Adrenal gland (tissue), 5 donors: ENCODE results near the gene ZNF516.

ENCODE experiments used
- CTCF ChIP-seq, 6 experiments: fragments of 450-650 bp in 4 of 6; fragments of 200-600 bp in 2 of 6; sonication (generic) in 1 of 6; IDR thresholded peaks; 1 replicate in 5 of 6; 2 replicates in 1 of 6; pipeline versions ENCODE4 v1.5.1 to v1.8.0; 2016 to 2021; ENCODE audit warnings: antibody characterized with exemption in 6 of 6, mild to moderate bottlenecking in 2 of 6, moderate library complexity in 1 of 6
- POLR2A ChIP-seq, 2 donors: fragments of 450-650 bp; IDR thresholded peaks; one replicate each; pipeline ENCODE4 v1.6.1; 2017; ENCODE audit warnings: antibody characterized with exemption in 2 of 2, mild to moderate bottlenecking in 2 of 2, moderate library complexity in 1 of 2
- donor health status: DM: no; HTN: no; CAD: no.

- no peak for TF ChIP-seq CTCF (IDR thresholded peaks at IDR 0.05)
- TF ChIP-seq POLR2A (IDR thresholded peaks at IDR 0.05), result no peak
Measured at GRCh38 chr18:76412818-76413565, 82.0 kb downstream of the ZNF516 start.
